Stomach smooth muscle (tissue), 2 donors: Measurements from ENCODE around the gene LRRC75B.
"Not testable (repeated sequence)": the region's sequence is repeated elsewhere in the genome, so short reads cannot be mapped to it uniquely, and the experiment has no call there.

Source experiments
- H3K27ac ChIP-seq: one replicate; pipeline ENCODE4 v1.7.0; 2013; ENCODE audit warnings: mild to moderate bottlenecking, low read length, inconsistent platforms
- H3K27me3 ChIP-seq, 2 donors: one replicate each; pipeline ENCODE4 v1.7.0; 2013; ENCODE audit warnings: low read length in 2 of 2; ENCODE audit not compliant: insufficient read depth in 2 of 2, control insufficient read depth in 1 of 2
- H3K36me3 ChIP-seq, 2 donors: one replicate each; pipeline ENCODE4 v1.7.0; 2013; ENCODE audit warnings: low read length in 2 of 2; ENCODE audit not compliant: control insufficient read depth in 2 of 2, insufficient read depth in 2 of 2
- H3K4me1 ChIP-seq: one replicate; pipeline ENCODE4 v1.7.0; 2013; ENCODE audit warnings: low read length; ENCODE audit not compliant: control insufficient read depth, insufficient read depth
- H3K4me3 ChIP-seq, 2 donors: one replicate each; pipeline ENCODE4 v1.7.0; 2013; ENCODE audit warnings: low read length in 2 of 2
- H3K9ac ChIP-seq, 2 donors: one replicate each; pipeline ENCODE4 v1.7.0; 2013; ENCODE audit warnings: low read length in 2 of 2, mild to moderate bottlenecking in 1 of 2
- H3K9me3 ChIP-seq, 2 donors: one replicate each; pipeline ENCODE4 v1.7.0; 2013; ENCODE audit warnings: low read length in 2 of 2; ENCODE audit not compliant: control insufficient read depth in 2 of 2
- donor health status: healthy.
- donor health status: Pancreatic carcinoma.

Gene LRRC75B, protein sequence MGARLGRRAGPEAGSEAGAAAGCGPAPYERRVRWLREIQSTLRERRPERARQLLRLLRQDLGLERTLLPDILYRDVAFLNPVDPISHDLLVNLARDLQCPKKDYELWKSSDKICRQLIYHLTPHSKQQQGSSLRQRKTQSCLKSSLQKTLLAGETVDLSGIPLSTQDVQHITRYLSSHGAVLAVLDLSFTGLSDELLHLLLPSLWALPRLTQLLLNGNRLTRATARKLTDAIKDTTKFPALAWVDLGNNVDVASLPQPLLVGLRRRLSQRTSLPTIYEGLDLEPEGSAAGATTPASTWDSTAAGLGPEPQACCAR

DNA sequence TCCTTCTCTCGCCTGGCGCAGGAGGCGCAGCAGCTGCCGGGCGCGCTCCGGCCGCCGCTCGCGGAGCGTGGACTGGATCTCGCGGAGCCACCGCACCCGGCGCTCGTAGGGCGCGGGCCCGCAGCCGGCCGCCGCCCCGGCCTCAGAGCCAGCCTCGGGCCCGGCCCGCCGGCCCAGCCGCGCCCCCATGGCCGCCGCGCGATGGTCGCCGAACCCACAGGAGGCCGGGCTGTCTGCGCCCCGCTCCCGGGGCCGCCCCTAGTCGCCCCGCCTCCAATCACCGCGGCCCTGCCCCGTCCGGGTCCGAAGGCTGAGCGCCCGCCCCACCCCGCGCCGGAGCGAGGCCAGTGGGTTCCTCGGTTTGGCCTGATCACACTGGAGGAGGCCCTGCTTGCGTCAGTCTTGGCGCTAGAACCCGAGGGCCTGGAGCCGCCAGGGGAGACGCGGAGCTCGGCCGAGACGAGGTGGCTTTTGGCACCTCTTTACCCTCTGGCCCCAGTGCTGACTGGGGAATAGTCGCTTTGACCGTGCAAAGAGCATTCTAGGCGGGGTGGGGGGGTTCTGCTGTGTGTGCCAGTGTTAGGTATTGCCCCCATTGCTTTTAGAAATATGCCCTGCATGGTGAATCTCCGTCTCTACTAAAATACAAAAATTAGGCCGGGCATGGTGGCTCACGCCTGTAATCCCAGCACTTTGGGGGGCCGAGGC, at the start of gene LRRC75B:
TSS of gene LRRC75B (minus strand) at position 223 of the 708 bp plus-strand sequence. CDS start at position 189, 34 bp downstream.
- peak within 1 kb of the TSS; percentile 78 for H3K27ac ChIP-seq
- H3K36me3 ChIP-seq: peaks cover 4 to 9% of the 10 kb centered on the region in 2 donors
- H3K4me1 ChIP-seq: peaks cover 16% of the 10 kb centered on the region
- no peaks in the 10 kb centered on the region for H3K9me3 ChIP-seq
- peak within 1 kb of the TSS; percentile 59 to 76 for H3K4me3 ChIP-seq
- H3K27me3 ChIP-seq: no peaks in the 10 kb centered on the region
- H3K9ac ChIP-seq: peak within 1 kb of the TSS; percentile 77 to 83

DNA sequence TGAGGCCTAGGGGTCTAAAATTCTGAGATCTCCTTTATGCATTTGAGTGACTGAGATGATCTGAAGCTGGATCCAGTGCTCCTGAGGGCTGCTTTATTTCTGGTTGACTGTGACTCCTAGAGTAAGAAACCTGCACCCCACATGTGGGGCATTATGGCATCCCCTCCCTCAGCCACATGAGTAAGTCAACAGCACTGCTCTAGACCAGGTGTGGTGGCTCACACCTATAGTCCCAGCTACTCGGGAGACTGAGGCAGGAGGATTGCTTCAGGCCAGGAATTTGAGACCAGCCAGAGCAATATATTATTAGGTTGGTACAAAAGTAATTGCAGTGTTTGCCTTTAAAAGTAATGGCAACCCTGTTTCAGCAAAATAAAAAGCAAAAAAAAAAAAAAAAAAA, 49.4 kb upstream of the LRRC75B start:
- not testable (repeated sequence) for H3K4me1 ChIP-seq, H3K9me3 ChIP-seq, H3K9ac ChIP-seq, H3K36me3 ChIP-seq, H3K4me3 ChIP-seq, H3K27me3 ChIP-seq, H3K27ac ChIP-seq

DNA sequence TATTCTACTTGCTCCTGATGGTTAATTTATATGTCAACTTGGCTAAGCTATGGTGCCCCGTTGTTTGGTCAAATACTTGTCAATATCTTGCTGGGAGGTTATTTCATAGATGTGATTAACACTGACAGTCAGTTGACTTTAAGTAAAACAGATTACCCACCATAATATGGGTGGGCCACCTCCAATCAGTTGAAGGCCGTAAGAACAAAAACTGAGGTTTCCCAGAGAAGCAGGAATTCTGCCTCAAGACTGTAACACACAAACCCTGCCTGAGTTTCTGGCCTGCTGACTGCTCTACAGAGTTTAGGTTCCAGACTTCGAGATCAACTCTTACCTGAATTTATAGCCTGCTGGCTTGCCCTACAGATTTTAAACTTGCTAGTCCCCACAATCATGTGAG, 43.6 kb upstream of the LRRC75B start:
- not testable (repeated sequence) for H3K9ac ChIP-seq, H3K36me3 ChIP-seq, H3K27me3 ChIP-seq, H3K27ac ChIP-seq, H3K9me3 ChIP-seq, H3K4me3 ChIP-seq, H3K4me1 ChIP-seq

DNA sequence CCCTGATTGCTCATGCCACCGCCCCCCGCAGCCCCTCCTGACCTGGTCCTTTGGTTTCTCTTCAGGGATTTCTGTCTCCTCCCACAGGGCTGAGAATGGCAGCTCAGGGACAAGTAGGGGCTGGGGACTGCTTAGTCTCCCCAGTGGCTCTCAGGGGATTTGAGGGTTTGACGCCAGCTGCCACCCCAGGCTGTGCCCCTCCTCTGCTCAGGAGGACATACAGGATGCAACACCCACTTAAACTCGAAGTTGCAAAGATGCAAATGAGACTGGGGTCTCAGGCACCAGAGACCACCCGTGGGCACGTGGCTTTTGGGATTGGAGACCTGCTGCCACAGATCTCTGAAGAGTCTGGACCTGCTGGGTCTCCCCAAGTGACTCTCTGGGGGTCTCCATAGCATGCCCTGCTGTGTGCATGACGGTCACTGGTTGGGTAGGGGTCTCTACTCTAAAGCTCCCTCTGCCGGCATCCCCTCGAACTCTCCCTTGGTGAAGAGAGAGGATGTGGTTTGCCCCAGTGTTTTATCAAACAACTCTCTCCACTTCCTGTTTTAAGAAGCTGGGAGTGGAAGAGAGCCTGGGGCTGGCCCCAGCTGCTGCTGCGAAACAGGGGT, 42.0 kb upstream of the LRRC75B start:
- not testable (repeated sequence) for H3K9me3 ChIP-seq, H3K4me3 ChIP-seq, H3K27ac ChIP-seq, H3K36me3 ChIP-seq, H3K9ac ChIP-seq, H3K4me1 ChIP-seq, H3K27me3 ChIP-seq

DNA sequence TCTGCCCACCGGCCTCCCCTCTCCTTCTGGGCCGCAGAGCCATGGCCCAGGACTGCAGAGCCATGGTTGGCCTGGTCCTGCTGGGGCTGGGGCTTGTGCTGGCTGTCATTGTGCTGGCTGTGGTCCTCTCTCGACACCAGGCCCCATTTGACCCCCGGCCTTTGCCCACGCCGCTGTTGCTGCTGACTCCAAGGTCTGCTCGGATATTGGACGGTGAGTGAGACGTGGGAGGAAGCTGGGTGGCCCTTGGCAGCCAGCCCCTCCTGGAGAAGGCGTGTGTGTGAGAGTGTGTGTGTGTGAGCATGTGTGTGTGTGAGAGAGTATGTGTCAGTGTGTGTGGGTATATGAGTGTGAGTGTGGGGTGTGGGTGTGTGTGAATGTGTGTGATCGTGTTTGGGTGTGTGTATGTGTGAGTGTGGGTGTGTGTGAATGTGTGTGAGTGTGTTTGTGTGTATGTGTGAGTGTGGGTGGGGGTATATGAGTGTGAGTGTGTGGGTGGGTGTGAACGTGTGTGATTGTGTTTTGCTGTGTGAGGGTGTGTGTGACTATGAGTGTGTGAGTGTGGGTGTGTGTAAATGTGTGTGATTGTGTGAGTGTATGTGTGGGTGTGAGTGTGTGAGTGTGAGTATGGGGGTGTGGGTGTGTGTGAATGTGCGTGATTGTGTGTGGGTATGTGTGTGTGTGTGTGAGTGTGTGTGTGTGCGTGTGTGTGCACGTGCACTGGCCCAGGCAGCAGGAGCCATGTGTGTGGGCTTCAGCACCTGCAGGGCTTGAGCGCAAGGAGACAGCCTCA, 40.6 kb upstream of the LRRC75B start:
- H3K36me3 ChIP-seq, H3K9me3 ChIP-seq, H3K27me3 ChIP-seq, H3K9ac ChIP-seq, H3K27ac ChIP-seq, H3K4me3 ChIP-seq, H3K4me1 ChIP-seq: not testable (repeated sequence)

DNA sequence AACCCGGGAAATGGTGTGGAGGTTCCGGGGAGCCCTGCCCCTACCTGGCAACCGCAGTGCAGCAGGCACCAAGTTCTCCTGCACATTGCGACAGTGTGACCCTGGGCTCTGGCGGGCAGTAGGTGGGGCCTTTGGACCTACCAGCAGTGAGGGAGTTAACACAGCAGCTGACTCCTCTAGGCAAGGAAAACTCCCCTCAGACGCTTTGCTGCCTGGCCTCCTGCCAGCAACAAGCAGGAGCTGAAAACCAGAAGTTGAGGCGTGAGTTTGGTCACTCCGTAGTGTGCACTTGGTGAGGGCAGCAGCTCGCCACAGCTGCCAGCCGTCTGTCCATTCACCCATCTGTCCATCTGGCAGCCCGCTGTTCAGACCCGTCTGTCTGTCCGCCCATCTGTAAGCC, 39.8 kb upstream of the LRRC75B start:
- H3K27ac ChIP-seq, H3K4me3 ChIP-seq, H3K36me3 ChIP-seq, H3K9me3 ChIP-seq, H3K4me1 ChIP-seq, H3K27me3 ChIP-seq, H3K9ac ChIP-seq: not testable (repeated sequence)

DNA sequence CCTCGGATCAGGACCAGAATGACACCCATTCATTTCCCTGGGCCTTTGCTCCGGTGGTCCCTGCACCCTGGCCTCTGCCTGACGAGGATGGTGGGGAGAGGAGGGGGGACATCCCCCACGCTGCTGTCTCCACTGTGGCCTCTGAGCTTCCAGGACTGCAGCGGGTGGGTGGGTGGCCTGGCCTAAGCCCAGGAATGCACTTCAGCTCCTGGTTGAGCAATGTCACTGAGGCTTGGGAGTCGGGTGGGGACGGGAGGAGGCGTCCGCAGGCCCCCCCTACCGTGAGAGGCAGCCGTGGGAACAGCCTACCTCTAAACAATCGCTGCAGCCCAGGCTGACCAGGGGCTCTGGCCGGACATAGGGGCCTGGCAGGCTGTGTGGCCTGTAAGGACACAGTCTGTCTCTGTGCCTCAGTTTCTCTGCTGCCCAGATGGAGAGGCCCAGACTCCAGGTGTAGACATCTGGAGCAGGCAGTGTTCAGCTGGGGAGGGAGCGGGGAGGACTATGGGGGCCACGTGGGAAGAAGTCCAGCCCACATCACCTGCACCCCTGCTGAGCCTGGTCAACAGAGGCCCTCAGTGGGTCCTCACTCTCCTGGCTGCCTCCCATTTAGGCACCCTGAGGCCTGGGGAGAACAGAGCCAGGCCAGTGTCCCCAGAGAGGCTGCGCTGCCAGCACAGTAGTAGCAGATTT, 38.7 kb upstream of the LRRC75B start:
- H3K4me3 ChIP-seq, H3K27me3 ChIP-seq, H3K9me3 ChIP-seq, H3K27ac ChIP-seq, H3K9ac ChIP-seq, H3K36me3 ChIP-seq, H3K4me1 ChIP-seq: not testable (repeated sequence)

DNA sequence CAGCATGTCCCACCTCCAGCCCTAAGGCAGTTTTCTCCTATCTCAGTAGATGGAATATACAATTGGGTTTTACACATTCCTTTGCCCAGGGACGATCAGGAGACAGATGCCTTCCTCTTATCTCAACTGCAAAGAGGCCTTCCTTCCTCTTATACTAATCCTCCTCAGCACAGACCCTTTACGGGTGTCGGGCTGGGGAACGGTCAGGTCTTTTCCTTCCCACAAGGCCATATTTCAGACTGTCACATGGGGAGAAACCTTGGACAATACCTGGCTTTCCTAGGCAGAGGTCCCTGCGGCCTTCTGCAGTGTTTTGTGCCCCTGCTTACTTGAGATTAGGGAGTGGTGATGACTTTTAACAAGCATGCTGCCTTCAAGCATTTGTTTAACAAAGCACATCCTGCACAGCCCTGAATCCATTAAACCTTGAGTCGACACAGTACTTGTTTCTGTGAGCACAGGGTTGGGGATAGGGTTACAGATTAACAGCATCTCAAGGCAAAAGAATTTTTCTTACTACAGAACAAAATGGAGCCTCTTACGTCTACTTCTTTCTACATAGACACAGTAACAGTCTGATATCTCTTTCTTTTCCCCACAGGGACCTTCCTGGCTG, 38.0 kb upstream of the LRRC75B start:
- not testable (repeated sequence) for H3K4me3 ChIP-seq, H3K9me3 ChIP-seq, H3K9ac ChIP-seq, H3K27ac ChIP-seq, H3K4me1 ChIP-seq, H3K27me3 ChIP-seq, H3K36me3 ChIP-seq

DNA sequence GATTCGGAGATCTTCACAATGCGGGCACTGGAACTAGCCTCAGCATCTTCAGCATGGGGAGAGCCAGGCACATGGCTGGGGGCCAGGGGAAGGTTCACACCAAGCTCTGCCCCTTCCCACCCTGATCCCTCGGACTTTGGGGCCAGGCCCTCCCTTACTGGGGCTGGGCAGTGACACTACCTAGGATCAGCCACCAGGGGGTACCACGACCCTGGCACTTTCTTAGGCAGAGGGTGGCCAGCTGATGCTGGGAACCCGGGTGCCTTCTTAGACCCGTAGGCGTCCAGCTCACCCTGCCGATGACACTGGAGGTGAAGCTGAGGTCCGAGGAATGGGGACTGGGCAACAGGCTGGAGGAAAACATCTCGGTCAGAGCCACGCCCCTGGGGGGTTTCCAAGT, 36.2 kb upstream of the LRRC75B start:
- not testable (repeated sequence) for H3K4me3 ChIP-seq, H3K27ac ChIP-seq, H3K4me1 ChIP-seq, H3K27me3 ChIP-seq, H3K9me3 ChIP-seq, H3K36me3 ChIP-seq, H3K9ac ChIP-seq

DNA sequence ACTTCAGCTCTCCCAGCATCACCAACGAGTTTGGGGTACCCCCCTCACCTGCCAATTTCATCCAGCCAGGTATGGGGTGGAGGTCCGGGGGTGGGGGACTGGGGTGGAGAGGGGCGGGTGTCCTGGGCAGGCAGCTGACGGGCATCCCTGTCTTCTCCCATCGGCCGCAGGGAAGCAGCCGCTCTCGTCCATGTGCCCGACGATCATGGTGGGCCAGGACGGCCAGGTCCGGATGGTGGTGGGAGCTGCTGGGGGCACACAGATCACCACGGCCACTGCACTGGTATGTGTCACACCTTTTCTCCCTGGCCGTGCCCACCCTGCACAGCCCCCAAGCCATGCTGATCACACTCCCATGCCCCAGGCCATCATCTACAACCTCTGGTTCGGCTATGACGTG, 35.0 kb upstream of the LRRC75B start:
- not testable (repeated sequence) for H3K27me3 ChIP-seq, H3K36me3 ChIP-seq, H3K9ac ChIP-seq, H3K9me3 ChIP-seq, H3K4me3 ChIP-seq, H3K27ac ChIP-seq, H3K4me1 ChIP-seq
